A549 (cell line): ENCODE measurements around the gene AAMDC. TPM values are rescaled to one million over a fixed set of nuclear protein-coding genes. Genes with fewer than 3 reads are reported as not detected.

Experiments used
- ATAC-seq, 2 experiments: fragments of 200-7000 bp in 1 of 2; fragments of >200 bp in 1 of 2; cut with Nextera tagmentation in 1 of 2; cut with Tn5 transposase in 1 of 2; 3 replicates each; pipeline versions ENCODE4 v1.8.0 to v1.9.1; 2018 to 2020; ENCODE audit warnings: mild to moderate bottlenecking in 1 of 2, moderate library complexity in 1 of 2
- CTCF ChIA-PET: fragments of 300-600 bp; sonication (Branson Sonifier 250); formaldehyde crosslinking; extraction: SDS; loops from one replicate; lab custom pipeline; 2021; ENCODE audit warnings: antibody characterized with exemption, inconsistent platforms; lab: Yijun Ruan, JAX
- POLR2A ChIA-PET: fragments of 350-600 bp; formaldehyde crosslinking; extraction: SDS; loops from one replicate; lab custom pipeline; 2021; ENCODE audit warnings: antibody characterized with exemption, inconsistent platforms; lab: Yijun Ruan, JAX
- DNase-seq, 2 experiments: peaks; one replicate each; pipeline versions ENCODE4 v3.0.0 to v3.0.0-alpha.2; 2011 to 2016; ENCODE audit warnings: low read depth in 1 of 2, low spot score in 1 of 2
- FAIRE-seq: peaks from 2 replicates; lab custom pipeline; 2011; peaks lifted over from hg19 to GRCh38; lab: Jason Lieb, UNC
- H3K27ac ChIP-seq, 2 experiments: fragments of >200 bp; sonication (Bioruptor Twin); formaldehyde crosslinking; 3 replicates each; pipeline ENCODE4 v1.5.1; 2016 to 2017
- H3K4me1 ChIP-seq: fragments of >200 bp; sonication (Bioruptor Twin); formaldehyde crosslinking; 3 replicates; pipeline ENCODE4 v1.6.1; 2016
- H3K4me2 ChIP-seq: fragments of >200 bp; sonication (Bioruptor Twin); formaldehyde crosslinking; 3 replicates; pipeline ENCODE4 v1.6.1; 2016
- H3K4me3 ChIP-seq: fragments of >200 bp; sonication (Bioruptor Twin); formaldehyde crosslinking; 3 replicates; pipeline ENCODE4 v1.5.1; 2016
- H3K9me3 ChIP-seq: fragments of >200 bp; sonication (Bioruptor Twin); formaldehyde crosslinking; 3 replicates; pipeline ENCODE4 v1.6.1; 2016
- CBX2 ChIP-seq: fragments of 200-600 bp; sonication (generic); IDR thresholded peaks from 2 replicates; pipeline ENCODE4 v1.6.1; 2016; ENCODE audit warnings: low read depth, mild to moderate bottlenecking, borderline replicate concordance
- CBX8 ChIP-seq: fragments of 200-600 bp; sonication (generic); IDR thresholded peaks from 2 replicates; pipeline ENCODE4 v1.6.1; 2016
- CEBPB ChIP-seq, 2 experiments: fragments of >200 bp in 1 of 2; sonication (Bioruptor Twin) in 1 of 2; formaldehyde crosslinking in 1 of 2; IDR thresholded peaks; 2 replicates each; pipeline ENCODE4 v1.6.1; 2012 to 2016
- CHD4 ChIP-seq: fragments of 200-600 bp; sonication (generic); IDR thresholded peaks from 2 replicates; pipeline ENCODE4 v1.6.1; 2016; ENCODE audit warnings: antibody characterized with exemption, mild to moderate bottlenecking, borderline replicate concordance
- FOXS1 ChIP-seq: fragments of 250-450 bp; sonication (Bioruptor Pico); IDR thresholded peaks from 2 replicates; pipeline ENCODE4 v1.5.0; 2020; ENCODE audit warnings: mild to moderate bottlenecking, moderate library complexity
- JUNB ChIP-seq: fragments of >200 bp; sonication (Bioruptor Twin); formaldehyde crosslinking; IDR thresholded peaks from 2 replicates; pipeline ENCODE4 v1.6.1; 2016
- MAX ChIP-seq: IDR thresholded peaks from 2 replicates; pipeline ENCODE4 v1.6.1; 2012
- MAZ ChIP-seq: fragments of 150-350 bp; IDR thresholded peaks from 2 replicates; pipeline ENCODE4 v1.6.1; 2014; ENCODE audit warnings: antibody characterized with exemption, low read depth, low read length, borderline replicate concordance
- NR3C1 ChIP-seq: fragments of >200 bp; sonication (Bioruptor Twin); formaldehyde crosslinking; IDR thresholded peaks from 3 replicates; pipeline ENCODE4 v1.6.1; 2017
- RAD21 ChIP-seq, 2 experiments: fragments of >200 bp in 1 of 2; sonication (Bioruptor Twin) in 1 of 2; formaldehyde crosslinking in 1 of 2; IDR thresholded peaks in 1 of 2; conservative IDR thresholded peaks in 1 of 2; 2 replicates in 1 of 2; 3 replicates in 1 of 2; pipeline ENCODE4 v1.6.1; 2012 to 2018; ENCODE audit warnings: inconsistent platforms in 1 of 2
- RCOR1 ChIP-seq: fragments of 150-350 bp; IDR thresholded peaks from 2 replicates; pipeline ENCODE4 v1.6.1; 2014; ENCODE audit warnings: antibody characterized with exemption, low read length, low read depth
- REST ChIP-seq: fragments of 200-600 bp; sonication (generic); IDR thresholded peaks from 2 replicates; pipeline ENCODE4 v1.6.1; 2016; ENCODE audit warnings: antibody characterized with exemption, mild to moderate bottlenecking, moderate library complexity
- SMC3 ChIP-seq: fragments of >200 bp; sonication (Bioruptor Twin); formaldehyde crosslinking; IDR thresholded peaks from 3 replicates; pipeline ENCODE4 v1.6.1; 2018; ENCODE audit warnings: inconsistent platforms
- ZSCAN20 ChIP-seq: fragments of 250-450 bp; sonication (Bioruptor Pico); IDR thresholded peaks from 2 replicates; pipeline ENCODE4 v1.8.0; 2022; ENCODE audit warnings: mild to moderate bottlenecking, moderate library complexity
- WGBS: methylation state at CpG from one replicate; pipeline ENCODE4 v1.1.6; 2017; ENCODE audit errors: missing lambda C conversion rate; 5-methylcytosine and 5-hydroxymethylcytosine counted together
- polyA plus RNA-seq, 4 experiments: library from polyadenylated mRNA; depleted of rRNA in 3 of 4; stranded (reverse); fragments of >200 nt; fragmentation: RNase III in 1 of 4; extraction: RNeasy Plus Mini Kit Qiagen cat#74134 plus additional on column Dnase treatment in 1 of 4; gene quantifications; 2 replicates in 3 of 4; 3 replicates in 1 of 4; pipeline ENCODE4 v1.2.3, GENCODE V29; 2011 to 2017
- TF ChIP-seq, protein P1 (sequence below): fragments of 250-450 bp; sonication (Bioruptor Pico); IDR thresholded peaks from 2 replicates; pipeline ENCODE4 v1.5.0; 2021; ENCODE audit warnings: mild to moderate bottlenecking, moderate library complexity, borderline replicate concordance
- TF ChIP-seq, protein P2 (sequence below): fragments of >200 bp; sonication (Bioruptor Twin); formaldehyde crosslinking; IDR thresholded peaks from 3 replicates; pipeline ENCODE4 v1.6.1; 2016
- TF ChIP-seq, protein P3 (sequence below): IDR thresholded peaks from 2 replicates; pipeline ENCODE4 v1.6.1; 2012; ENCODE audit warnings: low read depth, borderline replicate concordance

The AAMDC gene
- polyA plus RNA-seq, 2 of the 4 experiments (the other 2 are of a cell fraction): 25.4 to 36.5 TPM

- TF ChIP-seq REST (no peak), JUNB (no peak), ZSCAN20 (CRISPR knock-in tag) (no peak), CBX8 (no peak), FOXS1 (CRISPR knock-in tag) (no peak), CBX2 (no peak)
- TF ChIP-seq, protein P1, sequence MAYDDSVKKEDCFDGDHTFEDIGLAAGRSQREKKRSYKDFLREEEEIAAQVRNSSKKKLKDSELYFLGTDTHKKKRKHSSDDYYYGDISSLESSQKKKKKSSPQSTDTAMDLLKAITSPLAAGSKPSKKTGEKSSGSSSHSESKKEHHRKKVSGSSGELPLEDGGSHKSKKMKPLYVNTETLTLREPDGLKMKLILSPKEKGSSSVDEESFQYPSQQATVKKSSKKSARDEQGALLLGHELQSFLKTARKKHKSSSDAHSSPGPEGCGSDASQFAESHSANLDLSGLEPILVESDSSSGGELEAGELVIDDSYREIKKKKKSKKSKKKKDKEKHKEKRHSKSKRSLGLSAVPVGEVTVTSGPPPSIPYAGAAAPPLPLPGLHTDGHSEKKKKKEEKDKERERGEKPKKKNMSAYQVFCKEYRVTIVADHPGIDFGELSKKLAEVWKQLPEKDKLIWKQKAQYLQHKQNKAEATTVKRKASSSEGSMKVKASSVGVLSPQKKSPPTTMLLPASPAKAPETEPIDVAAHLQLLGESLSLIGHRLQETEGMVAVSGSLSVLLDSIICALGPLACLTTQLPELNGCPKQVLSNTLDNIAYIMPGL (CRISPR knock-in tag): no peak
- TF ChIP-seq, all 56 proteins: peak for 3
Observed at GRCh38 chr11:77776455-77776854, 44.5 kb upstream of the AAMDC start (continued).

DNA sequence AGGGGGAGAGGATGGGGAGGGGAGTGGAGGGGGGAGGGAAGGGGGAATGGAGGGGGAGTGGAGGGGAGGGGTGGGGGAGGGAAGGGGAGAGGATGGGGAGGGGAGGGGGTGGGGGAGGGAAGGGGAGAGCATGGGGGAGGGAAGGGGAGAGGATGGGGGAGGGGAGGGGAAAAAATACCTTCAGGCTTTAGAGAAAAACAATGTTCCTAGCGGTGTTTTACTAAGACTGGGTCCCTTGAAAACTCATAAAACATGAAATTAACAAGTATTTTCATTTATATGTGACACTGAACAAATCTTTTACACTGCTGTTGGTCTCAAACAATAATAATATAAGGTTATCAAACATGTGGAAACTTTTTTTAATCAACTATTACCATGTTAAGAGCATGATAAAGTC is 42.8 kb upstream of the AAMDC start:
- ChIA-PET POLR2A (no interaction called here), CTCF (interaction anchor here (0.8 to 1.1 kb wide), 3 partner anchors 11 to 222 kb away, joined by 3 to 5 read pairs (median 4); no protein-coding TSS in a partner anchor)
- no peak overlapping the region for H3K4me3 ChIP-seq
- no peak overlapping the region for H3K4me2 ChIP-seq
- H3K27ac ChIP-seq: no peak overlapping the region
- TF ChIP-seq, protein P2, sequence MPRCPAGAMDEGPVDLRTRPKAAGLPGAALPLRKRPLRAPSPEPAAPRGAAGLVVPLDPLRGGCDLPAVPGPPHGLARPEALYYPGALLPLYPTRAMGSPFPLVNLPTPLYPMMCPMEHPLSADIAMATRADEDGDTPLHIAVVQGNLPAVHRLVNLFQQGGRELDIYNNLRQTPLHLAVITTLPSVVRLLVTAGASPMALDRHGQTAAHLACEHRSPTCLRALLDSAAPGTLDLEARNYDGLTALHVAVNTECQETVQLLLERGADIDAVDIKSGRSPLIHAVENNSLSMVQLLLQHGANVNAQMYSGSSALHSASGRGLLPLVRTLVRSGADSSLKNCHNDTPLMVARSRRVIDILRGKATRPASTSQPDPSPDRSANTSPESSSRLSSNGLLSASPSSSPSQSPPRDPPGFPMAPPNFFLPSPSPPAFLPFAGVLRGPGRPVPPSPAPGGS: no peak
- TF ChIP-seq MAX (no peak), SMC3 (no peak), MAZ (no peak), CBX2 (no peak), RAD21 (conservative IDR thresholded peaks at IDR 0.05 in 1 of 2, IDR thresholded peaks at IDR 0.05 in 1 of 2) (no peak), RCOR1 (no peak), NR3C1 (no peak), REST (no peak), CEBPB (IDR thresholded peaks at IDR 0.05) (no peak), CHD4 (no peak)
- TF ChIP-seq, protein P3, sequence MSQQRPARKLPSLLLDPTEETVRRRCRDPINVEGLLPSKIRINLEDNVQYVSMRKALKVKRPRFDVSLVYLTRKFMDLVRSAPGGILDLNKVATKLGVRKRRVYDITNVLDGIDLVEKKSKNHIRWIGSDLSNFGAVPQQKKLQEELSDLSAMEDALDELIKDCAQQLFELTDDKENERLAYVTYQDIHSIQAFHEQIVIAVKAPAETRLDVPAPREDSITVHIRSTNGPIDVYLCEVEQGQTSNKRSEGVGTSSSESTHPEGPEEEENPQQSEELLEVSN: no peak
- TF ChIP-seq, all 56 proteins: peak for 0
- ATAC-seq (no peak), DNase-seq (no peak), FAIRE-seq (no peak)
- WGBS: 92% methylated on average over 1 of the region's 1 CpG
- no peaks in the 10 kb centered on the region for H3K4me1 ChIP-seq
- H3K9me3 ChIP-seq: no peaks in the 10 kb centered on the region
